GM13976 (cell line): ENCODE measurements around the gene MBP.

Experiments used
- DNase-seq: peaks from one replicate; pipeline ENCODE4 v3.0.0; 2012; ENCODE audit warnings: low spot score
- CTCF ChIP-seq: IDR thresholded peaks from 2 replicates; pipeline ENCODE4 v1.5.1; 2012; ENCODE audit warnings: borderline replicate concordance, mild to moderate bottlenecking; ENCODE audit not compliant: insufficient read depth; ENCODE audit errors: extremely low read depth, missing control alignments, control extremely low read depth
- in situ Hi-C: fragments of 300-500 bp; cut with MboI; formaldehyde crosslinking; loops from one replicate; pipeline ENCODE4 v1.12.0; 2022; ENCODE audit warnings: low sequenced_read_pairs, mixed read lengths, inconsistent platforms; ENCODE audit not compliant: unreplicated experiment

MBP gene

GRCh38 chr18:77054606-77055428 lies 77.8 kb downstream of the MBP start:
- DNase-seq = peak; percentile 87
- TF ChIP-seq CTCF = peak; percentile 89
- in situ Hi-C loops = no loop called here

DNA sequence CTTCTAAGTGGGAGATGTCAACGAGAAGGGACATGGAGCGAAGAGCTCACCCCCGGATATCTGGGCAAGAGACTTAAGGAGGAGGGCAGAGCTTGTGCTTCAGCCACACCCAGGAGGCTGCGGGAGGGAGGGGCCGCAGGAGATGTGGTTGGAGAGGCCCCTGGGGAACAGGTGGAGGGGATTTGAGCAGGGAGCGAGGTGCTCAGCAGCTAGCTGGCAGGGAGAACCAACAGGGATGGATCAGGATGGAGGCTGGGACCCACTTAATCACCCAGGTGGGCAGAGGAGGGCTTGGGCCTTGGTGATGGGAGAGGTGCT lies 78.3 kb downstream of the MBP start:
- no peak for TF ChIP-seq CTCF
- in situ Hi-C loops = no loop called here
- DNase-seq = no peak

GRCh38 chr18:77053616-77054287 lies 78.8 kb downstream of the MBP start:
- TF ChIP-seq CTCF = no peak
- in situ Hi-C loops = no loop called here

DNA sequence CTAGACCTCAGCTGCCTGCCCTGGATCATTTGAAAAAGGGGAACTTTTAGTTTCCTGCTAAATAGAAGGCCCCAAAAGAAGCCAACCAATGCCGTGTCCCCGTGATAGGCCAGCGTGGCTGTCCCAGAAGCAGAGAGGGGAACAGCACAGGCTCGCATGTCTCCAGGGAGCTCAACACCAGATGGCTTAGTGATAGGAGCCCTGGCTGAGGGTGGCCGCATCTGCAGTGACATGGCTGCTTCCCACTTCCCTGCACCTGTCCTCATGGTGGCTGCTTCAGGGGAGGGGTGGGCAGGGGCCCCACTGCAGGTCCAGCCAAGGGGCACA lies 79.6 kb downstream of the MBP start:
- DNase-seq = no peak
- in situ Hi-C loops = no loop called here
- TF ChIP-seq CTCF = no peak

More at GRCh38 chr18:77053616-77054287, 78.8 kb downstream of the MBP start:
- no peak for DNase-seq

- no peak for TF ChIP-seq CTCF
- no peak for DNase-seq
- in situ Hi-C loops = no loop called here
Measured at GRCh38 chr18:77052297-77052982, 80.1 kb downstream of the MBP start.

DNA sequence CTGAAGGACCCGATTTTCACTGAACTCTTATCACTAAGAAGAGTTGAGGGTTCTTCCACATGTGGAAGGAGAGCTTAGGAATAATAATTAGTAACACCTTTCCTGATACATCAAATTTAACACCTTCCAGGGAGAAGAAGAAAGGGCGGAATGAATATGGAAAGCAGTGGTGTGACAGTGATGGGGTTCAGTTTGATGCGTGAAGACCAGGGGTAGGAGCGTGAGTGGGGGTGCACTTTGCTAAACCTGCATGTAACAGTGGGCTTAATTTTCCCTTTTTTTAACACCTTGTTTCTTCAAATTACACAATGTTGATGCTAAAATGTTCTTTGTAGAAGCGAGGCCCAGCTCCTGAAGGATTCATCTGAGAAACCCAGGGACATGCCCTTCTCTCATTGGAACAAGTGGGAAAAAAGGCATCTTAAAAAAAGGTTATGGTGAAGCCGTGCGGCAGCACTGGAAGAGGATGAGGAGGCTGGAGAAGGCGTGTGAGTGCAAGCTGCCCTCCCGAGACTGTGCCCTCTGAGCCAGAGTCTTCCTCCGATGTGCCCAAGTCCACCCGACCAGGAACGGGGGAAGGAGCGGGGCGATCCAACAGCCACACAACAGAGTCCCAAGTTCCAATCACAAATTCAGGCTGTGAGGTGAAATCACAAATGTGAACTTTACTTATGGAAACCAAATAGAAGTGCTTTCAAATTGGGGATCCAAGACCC lies 80.8 kb downstream of the MBP start:
- DNase-seq = no peak
- in situ Hi-C loops = no loop called here
- TF ChIP-seq CTCF = no peak
